HG02884 (cell line): ENCODE measurements around the gene LILRA1.
"Not testable (repeated sequence)": the region's sequence is repeated elsewhere in the genome, so short reads cannot be mapped to it uniquely, and the experiment has no call there.

Experiments
- ATAC-seq: cut with Tn5 transposase; IDR thresholded peaks from one replicate; pipeline ENCODE4 v1.9.1; 2021; ENCODE audit warnings: mild to moderate bottlenecking, moderate library complexity; ENCODE audit not compliant: unreplicated experiment

LILRA1 gene

DNA sequence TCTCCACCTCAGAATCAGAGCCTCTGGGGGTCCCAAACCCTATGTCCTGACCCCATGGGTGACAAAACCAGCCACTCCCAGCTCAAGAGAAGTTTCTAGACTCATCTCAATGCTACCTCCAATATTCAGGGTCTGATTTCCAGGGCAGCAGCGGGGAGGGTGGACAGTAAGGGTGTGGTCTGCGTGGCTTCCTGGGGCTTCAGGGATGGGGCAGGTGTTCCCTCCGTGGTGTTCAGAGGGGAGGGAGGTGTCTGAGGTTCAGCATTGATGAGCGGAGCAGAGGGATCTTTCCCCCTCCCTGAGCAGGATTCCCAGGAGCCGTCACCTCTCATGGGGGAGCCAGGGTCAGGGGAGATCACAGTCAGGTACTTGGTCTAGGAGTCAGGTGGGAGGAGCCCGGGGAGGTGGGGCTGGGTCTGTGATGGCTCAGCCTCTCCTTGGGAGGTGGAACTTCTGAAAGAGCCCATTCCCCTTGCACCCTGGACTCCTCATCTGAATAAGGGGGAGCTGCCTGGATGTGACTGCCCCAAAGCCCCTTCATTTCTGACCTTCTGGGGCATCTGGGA lies 16.9 kb upstream of the LILRA1 start:
- ATAC-seq = no peak

DNA sequence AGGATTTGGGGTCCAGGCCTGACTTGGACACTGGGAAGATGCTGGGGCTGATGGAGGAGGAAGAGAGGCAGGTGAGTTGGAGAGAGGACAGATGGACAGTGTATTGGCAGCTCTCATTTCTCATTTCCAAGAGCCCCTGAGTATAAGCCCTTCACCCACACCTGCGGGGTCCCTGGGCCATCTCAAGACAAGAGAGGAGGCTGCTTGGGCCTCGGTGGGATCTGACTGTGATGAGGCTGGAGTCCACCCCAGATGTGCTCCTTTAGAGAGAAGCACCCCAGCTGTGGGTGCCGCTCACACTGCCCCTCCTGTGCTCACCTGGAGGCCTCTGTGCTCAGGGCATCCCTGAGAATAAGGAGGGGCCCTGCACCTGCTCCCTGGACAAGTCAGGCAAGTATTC lies 16.1 kb upstream of the LILRA1 start:
- no peak for ATAC-seq

DNA sequence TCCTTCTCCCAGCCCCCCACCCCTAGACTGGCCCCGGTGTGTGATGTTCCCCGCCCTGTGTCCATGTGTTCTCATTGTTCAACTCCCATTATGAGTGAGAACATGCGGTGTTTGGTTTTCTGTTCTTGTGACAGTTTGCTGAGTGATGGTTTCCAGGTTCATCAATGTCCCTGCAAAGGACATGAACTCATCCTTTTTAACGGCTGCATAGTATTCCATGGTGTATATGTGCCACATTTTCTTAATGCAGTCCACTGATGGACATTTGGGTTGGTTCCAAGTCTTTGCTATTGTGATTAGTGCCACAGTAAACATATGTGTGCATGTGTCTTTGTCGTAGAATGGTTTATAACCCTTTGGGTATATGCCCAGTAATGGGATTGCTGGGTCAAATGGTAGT lies 15.2 kb upstream of the LILRA1 start:
- ATAC-seq = not testable (repeated sequence)

DNA sequence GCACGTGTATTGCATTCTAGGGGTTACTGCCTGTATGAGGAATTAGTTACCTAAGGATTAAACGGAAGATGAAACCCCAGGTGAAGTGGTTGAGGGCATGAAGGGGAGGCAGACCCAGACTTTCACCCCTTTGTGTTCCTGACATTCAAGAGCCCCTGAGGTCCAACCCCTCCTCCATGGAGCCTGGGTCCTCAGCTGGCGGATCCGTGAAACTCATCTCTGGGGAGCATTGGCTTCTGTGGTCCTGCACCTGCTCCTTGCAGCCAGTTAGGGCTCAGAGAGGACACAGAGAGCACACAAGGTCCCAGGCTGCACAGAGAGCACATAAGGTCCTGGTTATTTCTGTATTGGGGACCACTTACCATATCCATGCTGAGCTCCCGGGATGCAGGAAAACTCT lies 7.0 kb upstream of the LILRA1 start:
- no peak for ATAC-seq

DNA sequence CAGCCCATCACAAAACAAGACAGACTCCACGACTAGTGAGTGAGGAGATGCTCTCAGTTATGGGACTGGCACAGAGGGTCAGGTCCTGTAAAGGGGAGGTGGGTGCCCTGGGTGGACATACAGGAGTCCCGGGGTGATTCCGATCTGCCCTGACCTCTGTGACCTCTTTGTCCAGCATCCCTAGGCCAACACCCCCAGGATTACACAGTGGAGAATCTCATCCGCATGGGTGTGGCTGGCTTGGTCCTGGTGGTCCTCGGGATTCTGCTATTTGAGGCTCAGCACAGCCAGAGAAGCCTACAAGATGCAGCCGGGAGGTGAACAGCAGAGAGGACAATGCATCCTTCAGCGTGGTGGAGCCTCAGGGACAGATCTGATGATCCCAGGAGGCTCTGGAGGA lies 6.4 kb upstream of the LILRA1 start:
- no peak for ATAC-seq

DNA sequence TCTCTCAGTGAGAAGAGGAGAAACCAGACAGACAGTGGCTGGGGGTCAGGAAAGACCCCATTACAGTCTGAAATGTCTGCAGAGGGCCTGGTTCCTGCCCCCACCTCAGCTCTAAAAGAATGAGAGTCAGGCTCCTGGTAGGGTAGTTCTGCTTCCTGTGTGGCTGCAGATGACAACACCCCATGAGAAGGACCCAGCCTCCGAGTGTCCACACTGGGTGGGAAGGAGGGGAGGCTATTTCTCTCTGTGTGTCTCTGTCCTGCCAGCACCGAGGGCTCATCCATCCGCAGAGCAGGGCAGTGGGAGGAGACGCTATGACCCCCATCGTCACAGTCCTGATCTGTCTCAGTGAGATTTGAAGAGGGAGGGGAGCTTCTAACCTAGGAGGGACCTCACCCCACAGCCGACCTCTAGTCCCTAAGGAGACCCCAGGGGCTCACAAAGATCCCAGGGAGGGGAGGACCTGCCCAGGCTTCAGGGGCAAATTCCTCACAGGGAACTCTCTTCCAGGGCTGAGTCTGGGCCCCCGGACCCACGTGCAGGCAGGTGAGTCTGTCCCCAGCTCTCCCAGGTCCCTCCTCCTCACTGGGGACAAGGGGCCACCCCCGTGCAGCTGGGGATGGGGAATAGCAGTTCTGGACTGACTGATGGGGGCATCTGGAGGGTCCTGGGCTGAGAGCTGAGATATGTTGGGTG lies 647 bp downstream of the LILRA1 start:
- ATAC-seq = not testable (repeated sequence)

DNA sequence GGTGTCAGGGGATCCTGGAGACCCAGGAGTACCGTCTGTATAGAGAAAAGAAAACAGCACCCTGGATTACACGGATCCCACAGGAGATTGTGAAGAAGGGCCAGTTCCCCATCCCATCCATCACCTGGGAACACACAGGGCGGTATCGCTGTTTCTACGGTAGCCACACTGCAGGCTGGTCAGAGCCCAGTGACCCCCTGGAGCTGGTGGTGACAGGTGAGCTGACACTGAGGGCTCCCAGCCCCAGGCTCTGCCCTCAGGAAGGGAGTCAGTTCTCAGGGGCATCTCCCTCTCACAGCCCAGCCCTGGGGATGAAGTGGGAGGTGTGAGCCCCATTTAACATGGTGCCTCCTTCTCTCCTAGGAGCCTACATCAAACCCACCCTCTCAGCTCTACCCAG lies 1.3 kb downstream of the LILRA1 start:
- ATAC-seq = no peak

DNA sequence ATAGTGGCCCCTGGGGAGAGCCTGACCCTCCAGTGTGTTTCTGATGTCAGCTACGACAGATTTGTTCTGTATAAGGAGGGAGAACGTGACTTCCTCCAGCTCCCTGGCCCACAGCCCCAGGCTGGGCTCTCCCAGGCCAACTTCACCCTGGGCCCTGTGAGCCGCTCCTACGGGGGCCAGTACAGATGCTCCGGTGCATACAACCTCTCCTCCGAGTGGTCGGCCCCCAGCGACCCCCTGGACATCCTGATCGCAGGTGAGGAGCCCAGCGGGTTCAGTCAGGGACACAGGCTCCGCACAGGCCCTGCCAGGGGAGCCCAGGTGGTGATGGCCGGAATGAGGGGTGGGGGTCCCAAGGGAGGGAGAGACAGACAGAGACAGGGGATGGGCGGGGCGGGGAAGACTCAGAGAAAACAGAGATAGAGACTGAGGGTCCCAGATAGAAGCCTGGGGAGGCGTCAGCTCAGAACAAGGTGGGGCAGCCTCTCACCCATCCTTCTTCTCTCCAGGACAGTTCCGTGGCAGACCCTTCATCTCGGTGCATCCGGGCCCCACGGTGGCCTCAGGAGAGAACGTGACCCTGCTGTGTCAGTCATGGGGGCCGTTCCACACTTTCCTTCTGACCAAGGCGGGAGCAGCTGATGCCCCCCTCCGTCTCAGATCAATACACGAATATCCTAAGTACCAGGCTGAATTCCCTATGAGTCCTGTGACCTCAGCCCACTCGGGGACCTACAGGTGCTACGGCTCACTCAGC lies 2.4 kb downstream of the LILRA1 start:
- ATAC-seq = not testable (repeated sequence)

DNA sequence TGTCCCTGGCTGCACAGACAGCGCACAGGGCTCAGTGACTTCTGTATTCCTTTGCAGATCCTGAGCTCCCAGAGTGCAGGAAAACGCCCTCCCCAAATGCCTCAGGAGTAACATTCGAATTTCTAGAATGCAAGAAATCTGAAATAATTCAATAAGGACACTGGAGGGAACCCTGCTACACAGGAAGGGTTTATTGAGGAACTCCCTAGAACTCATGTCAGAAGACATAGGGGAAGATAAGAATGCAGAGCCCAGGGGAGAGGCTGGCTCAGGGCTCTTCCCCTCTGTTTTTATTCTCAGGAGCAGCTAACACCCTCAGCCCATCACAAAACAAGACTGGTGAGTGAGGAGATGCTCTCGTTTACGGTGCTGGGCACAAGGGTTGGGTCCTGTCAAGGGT lies 6.8 kb downstream of the LILRA1 start:
- no peak for ATAC-seq

DNA sequence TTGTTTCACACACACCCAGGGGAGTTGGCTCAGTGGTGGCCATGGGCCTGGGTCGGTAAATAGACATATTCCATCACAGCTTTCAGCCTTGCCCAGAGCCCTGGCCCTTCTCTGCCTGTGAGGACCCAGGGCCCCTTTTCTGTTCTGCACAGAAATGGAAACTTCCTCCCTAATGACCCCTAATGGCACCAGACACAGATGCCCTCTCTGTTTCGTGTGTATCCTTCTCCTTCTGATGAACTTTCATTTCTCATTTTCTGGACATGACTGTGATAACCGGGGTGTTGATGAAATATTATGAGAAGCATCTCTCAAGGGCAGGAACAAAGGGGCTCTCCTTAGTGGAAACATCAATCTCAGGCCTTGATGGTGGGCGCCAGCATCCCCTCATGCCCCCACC lies 12.8 kb downstream of the LILRA1 start:
- ATAC-seq = no peak

DNA sequence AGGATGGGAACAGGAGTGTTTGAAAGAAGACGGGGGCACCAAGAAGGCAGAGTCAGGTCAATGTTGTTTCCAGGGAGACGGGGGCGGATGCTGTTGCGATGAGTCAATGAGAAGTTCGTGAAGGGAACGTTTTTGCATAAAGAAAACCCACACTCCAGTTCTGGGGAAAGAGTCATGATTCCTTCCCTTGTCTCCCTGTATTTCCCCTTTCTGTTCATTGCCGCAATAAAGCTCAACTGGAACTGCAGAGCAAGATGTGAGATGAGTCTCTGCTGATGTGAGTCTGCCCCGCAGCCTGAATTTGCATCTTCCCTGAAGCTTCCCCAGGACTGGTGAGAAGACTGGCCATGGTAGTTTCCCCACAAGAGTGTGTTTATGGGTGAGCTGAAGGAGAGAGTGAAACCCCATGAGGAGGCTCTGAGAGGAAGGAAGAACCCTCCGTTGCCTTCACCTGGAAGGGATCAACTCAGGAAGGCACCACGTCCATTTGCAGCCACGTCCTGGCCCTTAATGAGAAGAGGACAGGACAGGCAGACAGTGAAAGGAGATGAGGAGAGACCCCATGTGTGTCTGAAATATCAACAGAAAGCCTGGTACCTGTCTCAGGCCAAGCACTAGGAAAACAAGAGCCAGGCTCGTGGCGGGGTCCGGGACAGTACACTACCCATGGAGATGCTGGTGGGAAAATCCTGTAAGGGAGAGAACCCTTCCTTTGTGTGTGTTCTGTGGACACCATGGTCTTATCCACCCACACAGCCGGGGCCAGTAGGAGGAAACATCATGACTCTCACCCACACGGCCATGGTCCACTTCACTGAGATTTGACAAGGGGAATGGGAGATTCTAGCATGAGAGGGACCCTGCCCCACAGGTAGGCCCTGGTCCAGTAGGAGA lies 13.7 kb downstream of the LILRA1 start:
- ATAC-seq = peak; percentile 57

DNA sequence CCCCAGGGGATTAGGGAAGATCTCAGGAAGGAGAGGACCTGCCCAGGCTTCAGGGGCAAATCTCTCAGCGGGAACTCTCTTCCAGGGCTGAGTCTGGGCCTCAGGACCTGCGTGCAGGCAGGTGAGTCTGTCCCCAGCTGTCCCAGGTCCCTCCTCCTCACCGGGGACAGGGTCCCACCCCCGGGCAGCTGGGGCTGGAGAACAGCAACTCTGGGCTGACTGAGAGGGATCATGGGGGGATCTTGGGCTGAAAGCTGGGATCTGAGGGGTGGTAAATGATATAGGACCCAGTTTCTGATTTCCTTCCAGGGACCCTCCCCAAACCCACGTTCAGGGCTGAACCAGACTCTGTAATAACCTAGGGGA lies 14.3 kb downstream of the LILRA1 start:
- no peak for ATAC-seq

DNA sequence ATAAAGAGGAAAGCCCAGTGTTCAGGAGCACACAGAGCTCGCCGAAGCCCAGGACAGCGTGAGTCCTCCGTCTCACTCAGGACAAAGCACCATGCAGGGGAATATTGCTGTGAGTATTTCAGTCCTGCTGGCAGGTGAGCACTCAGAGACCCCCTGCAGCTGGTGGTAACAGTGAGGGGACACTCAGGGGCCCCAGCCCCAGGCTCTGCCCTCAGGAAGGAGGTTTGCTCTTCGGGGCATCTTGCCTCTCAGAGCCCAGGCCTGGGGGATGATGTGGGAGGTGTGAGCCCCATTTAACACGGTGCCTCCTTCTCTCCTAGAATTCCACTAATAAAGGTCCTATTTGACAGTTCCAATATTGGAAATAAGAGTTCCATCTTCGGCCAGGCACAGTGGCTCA lies 14.8 kb downstream of the LILRA1 start:
- no peak for ATAC-seq

DNA sequence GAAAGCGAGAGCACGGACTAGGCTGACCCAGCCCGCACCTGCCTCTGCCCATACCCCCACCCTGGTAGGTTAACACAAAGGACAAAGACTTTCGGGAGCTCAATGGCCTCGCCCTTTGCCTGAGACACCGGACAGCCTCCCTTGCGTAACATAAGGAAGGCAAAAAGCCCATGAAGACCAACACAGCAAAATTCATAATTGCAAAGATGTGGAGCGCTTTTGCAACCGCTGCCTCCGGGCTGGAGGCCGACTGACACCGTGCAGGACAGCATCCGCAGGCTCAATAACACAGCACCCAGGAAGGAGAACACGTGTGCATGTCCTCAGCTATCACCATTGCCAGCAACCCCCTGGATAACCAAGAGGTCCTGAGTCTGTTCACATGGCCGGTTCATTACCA lies 15.4 kb downstream of the LILRA1 start:
- no peak for ATAC-seq

DNA sequence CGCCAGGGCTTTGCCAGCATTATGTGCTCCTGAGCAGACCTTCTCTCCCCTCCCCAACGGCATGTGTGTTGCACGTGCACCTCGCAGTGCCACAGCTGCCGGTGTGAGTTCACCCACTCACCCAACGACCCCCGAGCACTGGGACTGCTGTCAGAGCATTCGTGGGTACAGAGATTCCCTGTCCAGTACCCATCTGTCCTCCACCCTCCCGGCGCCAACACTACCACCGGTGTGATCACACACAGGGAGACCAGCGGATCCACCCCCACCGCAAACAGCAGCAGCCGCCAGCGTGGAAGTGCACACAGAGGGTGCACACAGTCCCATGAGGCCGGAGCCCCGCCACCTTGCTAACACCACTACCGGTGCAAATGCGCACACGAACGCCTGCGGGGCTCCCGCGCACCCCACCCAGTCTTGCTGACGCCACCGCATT lies 15.9 kb downstream of the LILRA1 start:
- no peak for ATAC-seq

DNA sequence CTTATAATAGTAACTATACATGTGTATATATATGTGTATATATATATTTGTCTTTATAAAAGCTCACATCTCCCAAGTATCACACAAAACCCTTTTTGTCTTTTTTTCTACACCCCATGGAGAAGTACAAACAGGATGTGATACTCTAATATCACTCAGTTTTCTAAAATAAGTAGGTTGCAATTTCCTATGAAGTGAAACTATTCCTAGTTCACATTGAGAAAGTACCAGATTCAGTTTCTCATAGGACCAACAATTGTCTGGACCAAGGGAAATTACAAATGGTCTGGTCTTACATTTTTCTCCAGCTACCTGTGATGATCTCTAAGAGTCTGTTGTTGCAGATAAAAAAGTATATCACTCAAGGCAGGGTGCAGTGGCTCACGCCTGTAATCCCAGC lies 19.0 kb downstream of the LILRA1 start:
- no peak for ATAC-seq

DNA sequence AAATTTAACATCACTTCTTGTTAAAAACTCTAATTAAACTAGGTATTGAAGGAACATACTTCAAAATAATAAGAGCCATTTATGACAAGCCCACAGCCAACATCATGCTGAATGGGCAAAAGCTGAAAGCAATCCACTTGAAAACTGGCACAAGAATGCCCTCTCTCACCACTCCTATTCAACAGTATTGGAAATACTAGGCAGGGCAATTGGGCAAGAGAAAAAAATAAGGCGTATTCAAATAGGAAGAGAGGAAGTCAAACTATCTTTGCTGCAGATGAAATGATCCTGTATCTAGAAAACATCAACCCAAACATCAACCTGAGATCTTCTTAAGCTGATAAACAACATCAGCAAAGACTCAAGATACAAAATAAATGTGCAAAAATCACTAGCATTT lies 21.3 kb downstream of the LILRA1 start:
- ATAC-seq = no peak

DNA sequence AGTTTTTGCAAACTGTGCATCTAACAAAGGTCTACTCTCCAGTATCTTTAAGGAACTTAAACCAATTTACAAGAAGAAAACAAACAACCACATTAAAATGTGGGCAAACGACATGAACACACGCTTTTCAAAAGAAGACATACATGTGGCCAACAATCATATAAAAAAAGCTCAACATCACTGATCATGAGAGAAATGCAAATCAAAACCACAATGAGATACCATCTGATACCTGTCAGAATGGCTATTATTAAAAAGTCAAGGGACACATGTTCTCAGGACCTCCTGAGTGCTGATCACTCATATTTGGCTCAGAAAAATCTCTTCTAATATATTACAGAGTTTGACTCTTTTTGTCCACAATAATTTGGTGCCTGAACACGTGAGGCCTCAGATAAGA lies 22.6 kb downstream of the LILRA1 start:
- no peak for ATAC-seq

DNA sequence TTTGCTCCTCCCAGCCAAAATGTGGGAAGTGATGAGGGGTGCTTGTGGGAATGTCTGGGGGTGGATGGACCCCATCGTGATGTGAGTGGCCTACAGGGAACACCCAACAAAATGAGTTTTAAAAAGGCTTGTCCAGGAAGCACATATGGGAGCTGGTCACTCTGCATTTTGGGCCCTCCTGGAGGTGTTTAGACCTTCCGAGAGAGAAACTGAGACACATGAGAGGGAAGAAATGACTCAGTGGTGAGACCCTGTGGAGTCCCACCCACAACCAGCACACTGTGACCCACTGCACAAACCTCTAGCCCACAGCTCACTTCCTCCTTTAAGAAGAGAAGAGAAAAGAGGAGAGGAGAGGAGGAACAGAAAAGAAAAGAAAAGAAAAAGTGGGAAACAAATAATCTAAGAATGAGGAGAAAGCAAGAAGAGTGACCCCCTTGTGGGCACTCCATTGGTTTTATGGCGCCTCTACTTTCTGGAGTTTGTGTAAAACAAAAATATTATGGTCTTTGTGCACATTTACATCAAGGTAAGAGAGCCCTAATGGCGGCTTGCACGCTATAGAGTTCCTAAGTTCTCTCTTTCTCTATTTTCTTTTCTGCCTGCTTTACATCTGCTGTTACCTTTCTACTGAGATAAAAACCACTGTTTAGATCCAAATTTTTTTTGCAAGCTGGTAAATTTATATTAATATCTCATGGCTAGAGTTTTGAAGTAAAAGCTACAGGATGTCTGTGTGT lies 23.6 kb downstream of the LILRA1 start:
- peak; percentile 81 for ATAC-seq

DNA sequence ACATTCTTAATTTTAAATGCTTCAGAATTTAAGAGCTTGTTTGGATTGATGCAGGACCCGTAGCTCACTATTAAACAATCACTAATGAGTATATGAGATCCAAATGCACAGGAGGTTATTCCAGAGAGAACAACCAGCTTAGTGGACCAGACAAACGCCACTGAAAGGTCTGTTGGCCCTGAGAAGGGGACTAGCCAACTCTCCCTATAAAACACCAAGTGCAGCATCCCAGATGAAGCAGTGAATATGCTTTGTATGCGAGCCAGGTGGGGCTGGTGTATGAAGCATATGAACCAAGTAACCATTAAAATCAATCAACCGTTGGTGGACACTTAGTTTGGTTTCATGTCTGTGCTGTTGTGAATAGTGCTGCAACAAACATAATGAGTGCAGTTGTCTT lies 27.0 kb downstream of the LILRA1 start:
- no peak for ATAC-seq

DNA sequence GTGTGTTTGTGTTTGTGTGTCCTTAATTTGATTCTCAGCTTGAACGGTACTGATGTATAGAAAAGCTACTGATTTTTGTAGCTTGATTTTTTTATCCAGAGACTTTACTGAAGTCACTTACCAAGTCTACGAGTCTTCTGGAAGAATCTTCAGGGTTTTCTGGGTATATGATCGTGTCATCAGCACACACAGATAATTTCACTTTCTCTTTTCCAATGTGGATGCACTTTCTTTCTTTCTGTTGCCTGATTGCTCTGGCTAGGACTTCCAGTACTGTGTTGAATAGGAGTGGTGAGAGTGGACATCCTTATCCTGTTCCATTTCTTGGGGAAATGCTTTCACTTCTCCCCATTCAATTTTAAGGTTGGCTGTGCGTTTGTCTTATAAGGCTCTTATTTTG lies 29.0 kb downstream of the LILRA1 start:
- no peak for ATAC-seq
